HG03066 (cell line): ENCODE results near the gene HOXB5.

Source experiments
- ATAC-seq: cut with Tn5 transposase; IDR thresholded peaks from one replicate; pipeline ENCODE4 v1.9.1; 2021; ENCODE audit warnings: low read depth; ENCODE audit not compliant: unreplicated experiment

HOXB5 gene

DNA sequence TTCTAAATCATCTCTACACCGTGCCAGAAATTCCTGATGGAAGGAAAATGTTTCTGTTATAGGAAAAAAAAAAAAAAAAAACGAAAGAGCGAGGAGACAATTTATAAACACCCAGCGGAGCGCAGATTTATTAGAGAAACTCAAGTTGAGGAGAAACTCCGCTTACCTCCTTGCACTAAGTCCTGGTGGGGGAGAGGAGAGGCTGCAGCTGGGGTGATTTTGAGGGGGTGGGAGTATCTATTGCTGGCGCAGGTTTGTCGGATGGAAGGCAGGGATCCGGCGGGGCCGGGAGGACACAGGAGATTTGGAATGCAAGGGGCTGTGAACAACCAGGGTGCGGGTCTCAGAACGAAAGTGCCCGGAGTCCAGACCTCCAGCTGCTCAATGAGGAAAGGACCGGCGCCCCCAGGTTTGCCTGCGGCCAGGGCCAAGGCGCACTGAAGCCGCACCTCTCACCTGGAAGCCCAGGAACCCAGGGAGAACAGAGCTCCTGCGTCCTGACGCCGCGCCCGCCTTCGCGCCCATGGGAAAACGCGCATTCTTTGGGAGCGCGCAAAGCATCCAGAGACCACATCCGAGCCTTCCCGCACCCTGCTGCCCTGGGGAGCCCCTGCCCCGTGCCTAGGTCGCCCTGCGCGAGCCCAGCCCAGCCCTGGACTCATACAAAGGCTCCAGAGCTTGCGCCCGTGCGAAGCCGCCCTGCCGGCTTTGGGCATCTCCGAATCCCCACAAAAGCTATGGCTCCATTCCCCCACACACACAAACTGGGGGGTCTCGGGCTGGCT lies 24.1 kb upstream of the HOXB5 start:
- ATAC-seq, result no peak

DNA sequence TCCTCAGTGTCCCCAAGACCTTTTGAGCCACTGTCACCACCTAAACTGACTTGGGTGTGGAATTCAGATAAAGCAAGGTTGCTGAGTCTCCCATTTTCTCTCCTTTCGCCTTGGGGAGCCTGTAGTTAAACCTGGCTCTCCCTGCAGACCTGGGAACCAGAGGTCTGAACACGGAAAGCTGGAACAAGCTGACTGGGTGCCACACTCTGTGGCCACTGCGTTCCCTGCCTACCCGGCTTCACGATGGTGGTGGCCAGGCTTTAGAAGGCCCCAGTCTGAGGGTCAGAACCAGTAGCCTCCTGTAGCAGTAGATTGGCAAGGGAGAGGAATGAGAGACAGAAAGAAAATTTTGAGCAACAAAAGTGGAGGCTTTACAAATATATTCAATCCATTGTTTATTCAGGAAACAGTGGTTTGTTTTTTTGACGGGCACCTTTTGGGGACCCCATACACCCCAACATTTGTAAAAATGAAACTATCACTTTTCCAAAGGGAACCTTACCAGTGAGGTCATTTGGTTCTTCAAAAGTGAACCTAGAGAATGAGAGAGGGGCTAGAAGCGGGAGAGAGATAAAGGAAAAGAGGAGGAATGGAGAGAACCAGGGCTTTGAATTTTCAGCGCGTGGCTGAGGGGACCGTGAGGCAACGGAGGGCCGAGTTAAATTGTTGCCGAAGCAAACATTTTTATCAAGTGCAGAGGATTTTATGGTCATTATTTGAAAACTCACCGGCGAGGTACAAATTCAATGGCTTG lies 23.3 kb upstream of the HOXB5 start:
- ATAC-seq, result no peak

DNA sequence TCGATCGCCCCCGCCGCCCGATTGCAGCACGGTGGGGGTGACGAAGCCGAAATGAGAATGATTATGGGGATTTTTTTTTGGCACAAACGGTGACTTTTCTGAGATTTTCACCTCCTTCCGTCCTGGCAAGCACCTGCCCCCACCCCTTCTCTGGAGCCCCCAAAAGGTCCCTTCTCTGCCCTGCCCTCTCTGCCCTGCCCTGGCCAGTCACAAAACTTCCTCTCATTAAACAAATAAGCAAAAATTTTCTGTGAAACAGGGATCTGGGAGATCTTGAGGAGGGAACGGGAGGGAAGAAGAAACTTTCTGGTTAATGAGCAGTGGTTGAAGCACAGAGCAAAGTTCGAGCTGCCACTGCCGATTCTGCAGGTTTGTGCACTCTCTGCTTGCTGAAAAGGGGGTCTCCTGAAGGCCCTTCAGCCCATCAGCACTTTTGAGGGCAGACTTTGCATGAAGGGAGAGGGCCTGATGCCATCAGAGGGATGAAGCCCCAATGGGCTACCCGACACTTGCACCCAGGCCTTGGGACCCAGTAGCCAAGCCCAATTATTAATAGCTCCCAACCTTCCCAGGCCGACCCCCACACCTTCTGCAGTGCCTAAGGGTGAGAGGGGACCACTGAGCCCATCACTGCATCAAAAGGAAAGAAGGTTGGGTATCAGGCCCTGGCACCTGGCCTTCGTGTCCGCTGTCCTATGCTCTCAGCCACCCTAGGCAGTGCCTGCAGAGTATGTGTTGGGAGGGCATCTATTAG lies 22.6 kb upstream of the HOXB5 start:
- ATAC-seq, result no peak

DNA sequence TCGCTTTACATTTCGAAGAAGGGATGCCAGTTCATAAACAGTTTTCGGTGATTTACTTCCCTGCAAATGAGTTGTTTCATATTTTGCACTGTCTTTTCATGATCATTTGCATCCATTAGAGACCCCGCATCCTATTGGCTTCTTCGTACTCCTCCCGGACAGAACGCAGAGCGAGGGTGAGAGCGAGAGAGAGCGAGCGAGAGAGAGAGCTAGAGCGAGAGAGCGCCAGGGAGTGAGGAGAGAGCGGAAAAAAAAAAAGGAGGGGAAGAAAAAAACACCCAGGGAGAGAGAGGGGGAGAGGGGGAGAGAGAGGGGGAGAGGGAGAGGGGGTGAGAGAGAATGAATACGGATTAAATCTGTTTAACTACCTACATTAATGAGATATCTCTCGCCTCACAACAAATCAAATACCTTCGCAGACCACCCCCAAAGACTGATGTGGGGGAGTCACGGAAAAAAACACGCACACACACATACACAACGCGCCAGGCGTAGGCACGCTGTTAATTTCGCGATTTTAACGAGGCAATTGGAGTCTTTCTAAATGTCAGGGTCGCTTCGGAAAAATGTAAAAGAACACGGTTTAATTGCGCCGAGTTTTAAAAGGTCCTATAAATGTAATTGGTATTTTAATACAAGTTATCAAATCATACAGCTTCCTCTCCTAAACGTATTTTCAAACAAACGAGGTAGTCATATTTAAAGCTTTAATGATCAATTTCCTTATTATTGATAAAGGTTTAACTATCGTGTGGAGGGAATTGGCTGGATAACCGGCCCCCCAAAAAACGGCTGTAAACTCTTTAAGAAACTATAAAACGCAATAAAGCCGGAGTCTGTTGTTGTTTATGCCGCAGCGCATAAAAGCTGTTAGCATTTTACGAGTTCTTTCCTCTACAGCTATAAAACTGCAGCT lies 21.7 kb upstream of the HOXB5 start, which contains the start of gene HOXB8:
Gene HOXB8 (minus strand): TSS at position 246 of the 916 bp plus-strand sequence. CDS start 588 bp downstream, outside the sequence.
- ATAC-seq, result no peak

DNA sequence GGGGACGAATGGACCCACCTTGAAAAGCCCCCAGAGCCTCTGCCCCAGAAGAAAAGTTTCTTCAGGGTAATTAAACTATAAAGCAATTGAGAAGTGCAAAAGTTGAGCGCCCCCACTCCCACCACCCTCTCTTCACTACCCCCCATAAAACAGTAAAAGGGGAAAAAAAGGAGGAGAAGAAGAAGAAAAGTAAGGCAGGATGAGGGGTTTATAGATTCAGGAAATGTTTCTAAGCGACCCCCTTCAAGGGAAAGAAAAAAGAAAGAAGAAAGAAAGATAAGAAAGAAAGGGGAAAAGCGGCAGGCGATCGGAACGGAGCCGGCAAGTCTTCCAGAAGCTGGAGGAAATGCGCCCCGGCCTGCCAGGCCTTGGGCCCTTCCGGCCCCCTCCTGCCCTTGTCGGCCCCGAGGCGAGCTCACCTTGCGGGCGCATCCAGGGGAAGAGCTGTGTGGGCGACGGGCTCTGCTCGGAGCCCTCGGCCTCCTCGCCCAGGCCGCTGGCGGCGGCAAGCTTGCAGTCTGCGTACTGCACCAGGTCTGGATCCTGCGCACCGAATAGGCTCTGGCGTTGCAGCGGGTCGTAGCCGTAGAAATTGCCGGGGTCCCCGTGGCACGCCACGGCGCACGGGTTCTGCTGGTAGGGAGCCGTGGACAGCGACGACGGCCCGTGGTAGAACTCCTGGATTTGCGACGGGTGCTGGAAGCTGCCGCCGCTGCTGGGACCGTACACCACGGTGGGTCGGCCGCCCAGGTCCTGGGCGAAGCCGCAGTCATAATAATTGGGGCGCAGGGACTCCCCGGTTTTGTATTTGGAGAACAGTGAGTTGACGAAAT lies 20.5 kb upstream of the HOXB5 start:
- ATAC-seq, result no peak

DNA sequence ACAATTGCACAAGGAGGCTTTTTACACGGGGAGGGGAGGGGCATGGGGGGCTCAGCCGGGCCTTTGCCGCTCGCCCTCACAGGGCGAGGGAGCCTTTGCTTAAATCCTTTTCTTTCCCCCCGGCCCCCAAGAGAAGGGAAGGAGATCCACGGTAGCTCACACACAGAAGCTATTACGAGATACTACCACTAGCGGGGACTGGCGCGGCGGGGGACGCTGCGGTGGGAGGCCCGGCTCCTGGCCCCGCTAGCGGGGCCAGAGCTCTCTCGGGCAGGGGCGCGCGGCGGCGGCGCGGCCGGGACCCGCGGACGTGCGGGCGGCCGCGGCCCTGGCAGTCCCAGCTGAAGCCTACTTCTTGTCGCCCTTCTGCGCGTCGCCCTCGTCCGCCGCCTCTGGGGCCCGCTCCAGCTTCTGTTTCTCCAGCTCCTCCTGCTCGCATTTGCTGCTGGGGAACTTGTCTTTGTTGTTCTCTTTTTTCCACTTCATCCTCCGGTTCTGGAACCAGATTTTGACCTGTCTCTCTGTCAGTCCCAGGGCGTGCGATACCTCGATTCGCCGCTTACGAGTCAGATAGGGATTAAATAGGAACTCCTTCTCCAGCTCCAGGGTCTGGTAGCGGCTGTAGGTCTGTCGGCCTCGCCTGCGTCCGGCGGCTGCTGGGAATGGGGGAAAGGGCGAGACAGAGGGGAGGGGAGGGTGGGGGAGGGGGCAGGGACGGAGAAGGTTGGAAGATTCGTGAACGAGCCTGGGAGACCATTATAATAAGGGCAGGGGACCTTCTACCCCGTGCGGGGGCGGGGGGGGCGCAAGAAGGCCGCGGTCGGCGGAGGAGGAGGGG lies 19.5 kb upstream of the HOXB5 start:
- ATAC-seq, result no peak

DNA sequence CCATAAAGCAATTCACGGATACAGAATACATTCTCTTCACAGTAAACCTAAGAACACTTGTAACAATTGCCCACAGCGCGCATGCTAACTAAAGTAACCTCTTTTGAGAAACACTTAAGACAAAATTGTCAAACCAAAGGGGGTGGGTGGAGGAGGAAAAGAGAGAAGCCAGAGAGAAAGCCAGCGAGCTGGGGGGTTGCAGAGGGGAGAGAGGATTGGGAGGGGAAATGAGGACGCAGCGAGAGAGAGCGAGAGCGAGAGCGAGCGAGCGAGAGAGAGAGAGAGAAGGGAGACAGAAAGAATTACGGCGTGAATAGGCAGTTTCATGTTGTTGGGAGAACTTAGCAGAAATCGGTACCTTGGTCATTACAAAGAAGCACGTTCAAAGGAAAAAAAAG lies 18.9 kb upstream of the HOXB5 start:
- no peak for ATAC-seq

DNA sequence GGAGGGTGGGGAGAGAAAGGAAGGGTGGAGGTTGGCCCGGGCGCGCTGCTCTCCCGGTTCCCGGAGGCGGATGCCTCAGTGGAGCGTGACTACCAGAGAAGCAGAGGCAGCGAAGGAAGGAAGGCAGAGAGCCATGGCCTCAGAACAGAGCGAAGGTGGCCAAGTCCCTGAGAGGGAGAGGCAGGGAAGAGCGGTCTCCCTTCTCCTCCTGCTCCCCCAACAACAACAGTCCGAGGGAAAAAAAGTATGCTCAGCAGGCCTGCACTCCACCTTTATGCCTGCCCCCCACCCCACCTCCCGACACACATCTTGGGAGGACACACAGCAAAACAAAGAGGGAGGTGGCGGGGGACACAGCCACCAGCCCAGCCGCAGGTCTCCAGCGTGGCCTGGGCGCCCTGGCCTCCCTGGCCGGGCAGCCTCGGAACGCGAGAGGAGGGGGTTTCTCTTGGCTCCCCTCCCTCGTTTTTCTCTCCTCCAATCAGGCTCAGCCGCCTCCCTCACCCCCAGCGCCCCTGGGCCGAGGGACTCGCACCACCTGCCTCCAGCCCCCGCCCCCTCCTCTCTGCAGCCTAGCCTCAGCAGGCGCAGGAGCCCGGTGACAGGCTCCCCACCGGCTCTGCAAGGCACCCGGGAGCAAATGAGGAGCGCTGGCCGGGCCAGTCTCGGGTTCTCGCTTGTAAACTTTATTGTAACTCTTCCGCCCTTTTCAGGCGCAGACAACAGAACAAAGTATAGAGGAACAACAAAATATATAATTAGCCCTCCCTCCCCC lies 18.3 kb upstream of the HOXB5 start:
- ATAC-seq, result no peak

DNA sequence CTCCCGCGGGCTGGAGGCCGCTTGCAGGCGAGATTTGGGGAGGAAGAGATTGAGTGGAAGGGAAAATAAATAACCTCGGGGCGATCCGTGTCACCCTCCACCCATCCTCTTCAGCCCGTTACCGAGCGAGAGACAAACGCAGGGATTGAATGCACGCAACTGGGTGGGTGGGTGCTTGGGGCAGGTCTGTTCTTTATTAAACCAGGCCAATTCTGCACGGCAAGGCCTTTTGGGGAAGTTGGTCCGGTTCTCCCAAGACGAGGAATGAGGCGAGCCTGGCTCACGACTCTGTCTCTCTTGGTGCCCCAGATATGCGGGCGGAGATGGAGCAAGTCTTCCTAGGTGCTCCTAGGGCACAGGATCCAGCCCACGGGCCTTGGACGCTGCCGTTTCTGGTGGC lies 17.6 kb upstream of the HOXB5 start:
- no peak for ATAC-seq

DNA sequence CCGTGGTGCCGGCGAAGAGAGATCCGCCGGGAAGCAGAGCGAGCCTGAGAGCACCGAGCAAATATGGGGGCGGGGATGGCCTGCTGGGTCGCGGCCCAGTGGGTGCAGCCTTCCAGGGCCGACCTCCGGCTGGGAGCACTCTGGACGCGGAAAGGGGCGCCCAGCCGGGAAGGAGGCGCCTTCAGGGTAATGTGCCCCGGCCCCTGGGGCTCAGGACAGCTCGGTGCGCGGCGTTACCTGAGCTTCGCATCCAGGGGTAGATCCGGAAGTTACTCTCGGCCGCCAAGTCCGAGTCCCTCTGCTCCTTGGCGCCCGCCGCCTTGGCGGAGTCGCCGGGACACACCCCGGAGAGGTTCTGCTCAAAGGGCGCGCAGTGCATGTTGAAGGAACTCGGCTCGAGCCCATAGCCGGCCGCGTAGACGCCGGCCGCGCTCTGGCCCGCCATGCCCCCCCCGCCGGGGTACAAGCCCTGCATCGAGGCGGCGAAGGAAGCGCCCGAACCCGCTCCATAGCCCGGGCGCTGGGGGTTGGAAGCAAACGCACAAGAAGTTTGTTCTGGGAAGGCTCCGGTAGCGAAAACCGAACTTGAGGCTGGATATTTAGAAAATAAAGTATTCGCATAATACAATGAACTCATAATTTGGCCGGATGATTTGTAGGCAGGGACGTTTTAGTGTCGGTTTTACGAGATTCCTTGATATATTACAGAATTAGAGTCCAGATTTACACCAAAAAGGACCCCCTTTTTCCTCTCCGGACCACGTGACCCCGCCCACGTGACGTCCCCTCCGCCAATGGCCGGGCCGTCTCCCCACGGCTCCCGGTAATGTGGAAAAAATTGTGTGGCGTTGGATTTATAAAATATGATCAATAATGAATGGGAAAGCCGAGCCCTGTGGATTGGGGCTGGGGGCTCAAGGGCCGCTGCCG lies 17.0 kb upstream of the HOXB5 start, which contains the start of gene HOXB7:
Gene HOXB7 (minus strand): TSS at position 736 of the 930 bp plus-strand sequence. CDS start 99 bp downstream, at position 637.
- ATAC-seq, result no peak

DNA sequence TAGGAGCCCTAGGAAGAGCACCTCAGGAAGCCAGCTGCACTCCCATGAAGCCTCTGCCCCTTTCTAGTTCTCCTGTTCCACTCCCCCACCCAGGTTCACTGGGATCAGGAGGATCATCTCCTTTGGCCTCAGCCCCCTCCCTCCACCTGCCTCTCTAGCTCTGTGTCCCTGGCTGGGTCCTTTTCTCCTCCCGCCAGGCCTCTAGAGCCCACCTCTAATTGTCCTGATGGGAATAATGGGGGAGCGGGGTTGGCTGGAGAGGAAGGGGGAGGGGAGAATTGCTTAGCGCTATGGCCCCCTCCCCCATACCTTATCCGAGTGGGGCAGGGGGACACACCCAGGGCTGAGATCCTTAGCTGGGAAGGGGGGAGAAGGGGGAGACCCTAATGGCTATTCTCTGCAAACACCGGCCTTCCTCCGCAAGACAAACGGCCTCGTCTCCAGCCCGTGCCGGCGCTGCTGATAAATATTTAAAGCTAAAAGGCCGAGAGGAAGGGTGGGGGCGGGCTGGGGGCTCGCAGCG lies 16.2 kb upstream of the HOXB5 start:
- ATAC-seq, result no peak

DNA sequence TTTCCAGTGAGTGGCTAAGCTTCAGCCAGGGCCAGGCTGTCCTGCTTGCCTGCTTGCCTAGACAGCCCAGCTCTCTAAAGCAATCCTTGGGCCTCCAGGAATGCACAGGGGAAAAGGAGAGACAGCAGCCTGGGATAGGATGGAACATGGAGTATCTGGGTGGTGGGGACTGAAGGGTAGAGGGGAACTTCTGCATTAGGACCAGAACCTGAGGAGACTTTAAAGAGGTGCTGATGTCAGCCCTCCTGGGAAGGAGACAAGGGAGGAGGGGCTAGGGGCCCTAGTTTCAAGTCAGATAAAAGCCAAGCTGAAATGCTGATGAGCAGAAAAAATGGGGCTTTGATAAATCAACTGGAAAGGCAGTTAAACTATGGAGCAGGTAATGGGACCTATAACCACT lies 15.5 kb upstream of the HOXB5 start:
- ATAC-seq, result no peak

DNA sequence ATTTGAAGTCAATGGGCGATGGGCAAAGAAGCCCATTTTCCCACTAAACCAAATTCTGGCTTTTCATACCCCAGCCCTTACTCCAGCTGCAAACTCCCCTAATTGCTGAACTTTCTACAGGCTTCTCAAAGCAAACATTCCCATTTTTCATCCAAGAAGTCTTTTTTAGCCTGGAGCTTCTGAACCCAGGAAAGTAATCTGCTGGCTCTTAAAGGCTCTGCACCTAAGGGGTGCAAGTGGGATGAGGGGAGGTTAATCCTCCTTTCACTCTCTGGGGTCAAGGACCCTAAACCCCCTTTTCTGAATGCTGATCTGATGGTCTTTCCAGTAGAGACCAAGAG lies 14.9 kb upstream of the HOXB5 start:
- ATAC-seq, result no peak

DNA sequence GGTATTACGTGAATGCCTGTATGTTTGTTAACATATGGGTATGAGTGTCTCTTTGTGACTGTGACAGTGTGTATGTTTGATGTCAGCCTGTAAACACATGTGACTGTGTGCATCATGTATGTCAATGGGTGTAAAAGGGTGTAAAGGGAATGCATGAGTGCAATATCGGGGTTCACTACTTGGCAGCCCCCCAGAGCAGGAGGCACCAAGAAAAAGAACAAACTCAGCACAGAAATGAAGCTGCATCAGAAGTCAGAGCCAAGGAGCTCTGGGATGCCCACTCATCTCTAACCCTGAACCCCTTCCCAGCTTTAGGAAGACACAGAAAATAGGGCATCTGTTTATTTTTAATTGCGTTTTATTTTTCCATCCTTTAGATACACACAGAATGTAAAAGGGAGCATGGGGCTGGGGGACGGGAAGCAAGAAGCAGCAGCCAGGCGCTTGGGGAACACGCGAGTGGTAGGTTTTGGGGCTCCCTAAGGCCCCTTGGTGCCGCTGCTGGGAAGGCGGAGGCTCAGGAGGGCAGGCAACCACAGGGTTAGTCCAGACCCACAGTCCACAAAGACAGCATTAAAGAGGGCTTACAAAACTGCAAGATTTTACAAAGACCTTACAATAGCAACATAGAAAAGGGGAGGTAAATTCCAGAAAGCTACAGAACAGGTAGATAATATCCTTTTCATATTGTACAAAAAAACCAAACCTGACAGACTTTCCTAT lies 13.5 kb upstream of the HOXB5 start:
- ATAC-seq, result no peak

DNA sequence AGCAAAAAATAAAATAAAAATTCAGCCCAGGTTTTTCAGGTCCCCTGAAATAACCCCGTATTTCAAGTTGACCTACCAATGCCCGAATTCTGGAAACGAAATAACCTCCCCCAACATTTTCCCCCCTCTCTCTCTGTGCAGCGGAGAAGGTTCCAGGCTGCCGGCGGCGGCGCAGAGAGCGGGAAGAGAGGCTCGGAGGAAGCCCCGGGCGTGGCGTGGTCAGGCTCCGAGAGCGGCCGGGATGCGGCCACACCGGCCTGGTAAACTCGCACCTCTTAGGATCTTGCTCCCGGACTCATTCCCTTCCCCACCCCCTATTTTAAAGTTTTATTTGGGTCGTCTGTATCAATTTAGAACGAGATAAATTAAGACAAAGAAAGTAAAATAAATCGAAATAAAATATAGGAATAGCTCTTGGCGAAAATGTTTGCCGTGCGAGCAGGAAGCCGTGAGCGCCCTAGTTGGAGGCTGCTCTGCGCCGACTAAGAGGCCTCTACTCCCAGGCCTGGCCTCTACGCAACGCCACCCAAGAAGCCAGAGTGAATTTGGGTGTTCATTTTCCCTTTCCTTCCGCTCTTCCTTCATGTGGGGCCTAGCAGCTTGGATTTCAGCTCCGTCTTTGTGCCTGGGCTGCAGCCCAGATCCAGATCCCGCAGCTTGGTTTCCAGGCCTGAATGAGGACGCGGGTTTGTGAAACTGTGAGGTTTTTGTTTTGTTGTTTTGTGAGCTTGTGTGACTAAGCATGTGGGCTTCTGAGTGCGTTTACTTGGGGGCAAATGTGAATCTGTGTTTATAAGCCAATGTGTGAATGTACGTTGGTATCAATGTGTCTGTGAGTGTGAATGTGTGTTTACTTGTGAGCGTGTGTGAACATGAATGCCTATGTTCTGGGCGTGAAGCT lies 12.7 kb upstream of the HOXB5 start:
- no peak for ATAC-seq
